GM12878 (cell line): ENCODE results near the gene HYAL4. TPM values are rescaled to one million over a fixed set of nuclear protein-coding genes. Genes with fewer than 3 reads are reported as not detected.

Experiments used
- ATAC-seq: fragments of 200-7000 bp; cut with Tn5 transposase; 3 replicates; pipeline ENCODE4 v1.9.1; 2020; ENCODE audit warnings: mild to moderate bottlenecking, moderate library complexity
- BruUV-seq: library from RNA; stranded (reverse); fragments of 400-500 nt; replicated peaks from 2 replicates; lab custom pipeline; 2021; lab: Mats Ljungman, UMichigan
- CTCF ChIA-PET: fragments of 300-600 bp; sonication (Branson Sonifier 250); formaldehyde crosslinking; extraction: SDS; loops from one replicate; lab custom pipeline; 2021; ENCODE audit warnings: inconsistent platforms; lab: Yijun Ruan, JAX
- POLR2A ChIA-PET: fragments of 350-600 bp; formaldehyde crosslinking; extraction: SDS; loops from one replicate; lab custom pipeline; 2021; ENCODE audit warnings: inconsistent platforms; lab: Charles Lee
- RAD21 ChIA-PET: fragments of 300-600 bp; sonication (Branson Sonifier 250); formaldehyde crosslinking; loops from one replicate; lab custom pipeline; 2023; ENCODE audit warnings: antibody characterized with exemption; ENCODE audit not compliant: unreplicated experiment; lab: Charles Lee
- SMC1A ChIA-PET: fragments of 300-600 bp; sonication (Branson Sonifier 250); formaldehyde crosslinking; loops from one replicate; lab custom pipeline; 2023; ENCODE audit not compliant: unreplicated experiment, uncharacterized antibody; lab: Charles Lee
- DNase-seq: peaks from one replicate; pipeline ENCODE4 v3.0.0-alpha.2; 2011; ENCODE audit warnings: low read depth, low spot score
- FAIRE-seq: peaks from 3 replicates; lab custom pipeline; 2011; peaks lifted over from hg19 to GRCh38; lab: Jason Lieb, UNC
- H2AFZ ChIP-seq: 2 replicates; pipeline ENCODE4 v1.6.0; 2011; ENCODE audit warnings: low read depth, low read length, control low read depth; ENCODE audit not compliant: control insufficient read depth
- H3K27ac ChIP-seq: 2 replicates; pipeline ENCODE4 v1.5.1; 2011; ENCODE audit warnings: control low read depth; ENCODE audit not compliant: control insufficient read depth, insufficient read depth
- H3K27me3 ChIP-seq, 2 experiments: replicated peaks in 1 of 2; 2 replicates each; pipeline versions ENCODE4 v1.6.0 to v1.6.1; 2011; ENCODE audit warnings: low read length in 1 of 2; ENCODE audit not compliant: control insufficient read depth in 2 of 2, insufficient read depth in 2 of 2
- H3K36me3 ChIP-seq, 2 experiments: 2 replicates each; pipeline ENCODE4 v1.5.1; 2011; ENCODE audit warnings: low read length in 1 of 2; ENCODE audit not compliant: control insufficient read depth in 2 of 2, insufficient read depth in 2 of 2
- H3K4me1 ChIP-seq: 2 replicates; pipeline ENCODE4 v1.6.1; 2011; ENCODE audit warnings: mild to moderate bottlenecking, low read length, moderate library complexity, mixed read lengths; ENCODE audit not compliant: control insufficient read depth, insufficient read depth
- H3K4me2 ChIP-seq: 2 replicates; pipeline ENCODE4 v1.6.0; 2011; ENCODE audit warnings: control low read depth; ENCODE audit not compliant: control insufficient read depth, insufficient read depth
- H3K4me3 ChIP-seq: fragments of 200-600 bp; sonication (generic); 2 replicates; pipeline ENCODE4 v1.5.1; 2016
- H3K79me2 ChIP-seq: 2 replicates; pipeline ENCODE4 v1.6.0; 2011; ENCODE audit warnings: low read length; ENCODE audit not compliant: control insufficient read depth, insufficient read depth
- H3K9ac ChIP-seq: 2 replicates; pipeline ENCODE4 v1.8.0; 2011; ENCODE audit warnings: low read length, control low read depth, mixed read lengths; ENCODE audit not compliant: control insufficient read depth, insufficient read depth
- H3K9me3 ChIP-seq: replicated peaks from 3 replicates; pipeline ENCODE4 v1.5.1; 2011; ENCODE audit warnings: mild to moderate bottlenecking, low read length; ENCODE audit not compliant: control insufficient read depth, insufficient read depth
- H4K20me1 ChIP-seq: 2 replicates; pipeline ENCODE4 v1.6.0; 2011; ENCODE audit not compliant: control insufficient read depth, insufficient read depth
- ATF2 ChIP-seq: IDR thresholded peaks from 2 replicates; pipeline ENCODE4 v1.6.1; 2012; ENCODE audit warnings: low read length, inconsistent platforms
- CUX1 ChIP-seq: IDR thresholded peaks from 2 replicates; pipeline ENCODE4 v1.6.1; 2012; ENCODE audit warnings: improper control_type of control experiment, low read depth, low read length; ENCODE audit not compliant: insufficient replicate concordance
- E2F4 ChIP-seq: IDR thresholded peaks from 2 replicates; pipeline ENCODE4 v1.6.1; 2012; ENCODE audit warnings: low read depth, low read length, improper control_type of control experiment
- HCFC1 ChIP-seq: fragments of 150-350 bp; IDR thresholded peaks from 2 replicates; pipeline ENCODE4 v1.6.1; 2014; ENCODE audit warnings: low read length
- IKZF1 ChIP-seq: fragments of 450-650 bp; conservative IDR thresholded peaks from 2 replicates; pipeline ENCODE4 v1.6.1; 2017; ENCODE audit warnings: antibody characterized with exemption, mild to moderate bottlenecking
- MXI1 ChIP-seq: fragments of 150-350 bp; IDR thresholded peaks from 2 replicates; pipeline ENCODE4 v1.6.1; 2011; ENCODE audit warnings: low read depth, mild to moderate bottlenecking, inconsistent platforms, low read length, improper control_type of control experiment
- PML ChIP-seq: IDR thresholded peaks from 2 replicates; pipeline ENCODE4 v1.6.1; 2012; ENCODE audit warnings: low read length, inconsistent platforms
- POU2F2 ChIP-seq: IDR thresholded peaks from 3 replicates; pipeline ENCODE4 v1.6.1; 2011; ENCODE audit warnings: low read depth, mild to moderate bottlenecking, low read length, borderline replicate concordance
- SMAD1 ChIP-seq: fragments of 450-650 bp; IDR thresholded peaks from 2 replicates; pipeline ENCODE4 v1.6.1; 2018; ENCODE audit warnings: mild to moderate bottlenecking, low read depth; ENCODE audit not compliant: partially characterized antibody
- SREBF2 ChIP-seq: IDR thresholded peaks from 2 replicates; pipeline ENCODE4 v1.6.1; 2012; ENCODE audit warnings: mild to moderate bottlenecking, low read length
- SRF ChIP-seq, 2 experiments: IDR thresholded peaks; 2 replicates each; pipeline ENCODE4 v1.6.1; 2011; ENCODE audit warnings: low read depth in 2 of 2, low read length in 2 of 2, mild to moderate bottlenecking in 1 of 2, moderate library complexity in 1 of 2
- STAT1 ChIP-seq: fragments of 450-650 bp; conservative IDR thresholded peaks from 2 replicates; pipeline ENCODE4 v1.6.1; 2014; ENCODE audit warnings: antibody characterized with exemption, mild to moderate bottlenecking
- TCF3 ChIP-seq: IDR thresholded peaks from 2 replicates; pipeline ENCODE4 v1.6.1; 2012; ENCODE audit warnings: low read depth, mild to moderate bottlenecking, low read length, borderline replicate concordance; ENCODE audit not compliant: insufficient read depth
- YY1 ChIP-seq: IDR thresholded peaks from 2 replicates; pipeline ENCODE4 v1.6.1; 2011; ENCODE audit warnings: low read depth, mild to moderate bottlenecking, low read length
- WGBS: methylation state at CpG from one replicate; pipeline ENCODE4 v1.1.6; 2016; ENCODE audit warnings: low lambda C conversion rate; ENCODE audit not compliant: insufficient replicate concordance, insufficient coverage; ENCODE audit errors: missing lambda C conversion rate; 5-methylcytosine and 5-hydroxymethylcytosine counted together
- in situ Hi-C: fragments of 300-500 bp; cut with MboI; formaldehyde crosslinking; loops from 9 replicates; pipeline ENCODE4 v1.14.3; 2018; ENCODE audit warnings: mixed read lengths
- intact Hi-C: fragments of 100-400 bp; cut with micrococcal nuclease; formaldehyde crosslinking; loops from one replicate; pipeline ENCODE4 v1.14.2; 2022; ENCODE audit not compliant: unreplicated experiment
- polyA plus RNA-seq, 11 experiments: library from polyadenylated mRNA; depleted of rRNA in 4 of 11; unstranded in 6 of 11; stranded (reverse) in 5 of 11; fragments of >200 nt; fragmentation: Nextera tagmentation in 4 of 11; fragmentation: Illumina TruSeq in 1 of 11; extraction: Ambion mirVana in 4 of 11; extraction: Trizol in 1 of 11; gene quantifications; 1 replicate in 1 of 11; 2 replicates in 10 of 11; pipeline versions ENCODE4 v1.2.1 to v1.2.3, GENCODE V29; 2011 to 2016; ENCODE audit warnings: inconsistent platforms in 2 of 11, missing spikeins in 2 of 11, low read depth in 1 of 11
- total RNA-seq, 4 experiments: library from RNA; depleted of rRNA in 3 of 4; stranded (reverse); fragments of >200 nt in 3 of 4; fragmentation: Illumina TruSeq in 1 of 4; extraction: Trizol in 1 of 4; gene quantifications; 2 replicates each; pipeline versions ENCODE4 v1.2.1 to v1.2.3, GENCODE V29; 2013 to 2021
- TF ChIP-seq, protein P1 (sequence below): fragments of 450-650 bp; IDR thresholded peaks from 2 replicates; pipeline ENCODE4 v1.6.1; 2018; ENCODE audit warnings: mild to moderate bottlenecking, low read depth, moderate library complexity; ENCODE audit not compliant: partially characterized antibody

The HYAL4 gene
- total and polyA plus RNA-seq, 10 of the 15 experiments (the other 5 are each of a cell fraction or from before 2014, with no cell fraction given): 0.14 to 0.88 (median 0.26) TPM; not detected in 1

DNA sequence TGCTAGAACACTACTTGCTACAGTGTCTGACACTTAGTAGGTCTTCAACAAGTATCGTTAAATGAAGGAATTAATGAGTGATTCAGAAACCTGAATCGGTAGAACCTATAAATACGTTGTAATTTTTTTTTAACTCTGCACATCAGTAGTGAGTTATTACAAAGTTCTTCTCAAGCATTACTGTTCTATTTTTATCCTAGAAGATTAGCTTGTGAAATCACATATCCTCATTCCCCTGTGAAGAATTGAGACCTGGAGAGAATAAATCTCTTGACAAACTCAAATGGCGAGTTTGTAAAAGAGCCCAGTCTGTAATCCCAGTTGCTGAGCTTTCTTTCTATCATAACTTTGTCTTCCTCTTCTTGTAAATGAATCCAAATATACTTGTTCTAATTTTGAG, 34.7 kb downstream of the HYAL4 start:
- Histone ChIP-seq H3K9me3 (no peaks in the 10 kb centered on the region), H3K79me2 (no peaks in the 10 kb centered on the region), H3K27me3 (no peaks in the 10 kb centered on the region), H4K20me1 (no peaks in the 10 kb centered on the region), H3K4me3 (no peak overlapping the region), H3K27ac (no peak overlapping the region), H3K4me2 (no peak overlapping the region), H2AFZ (no peak overlapping the region), H3K36me3 (no peaks in the 10 kb centered on the region), H3K4me1 (no peaks in the 10 kb centered on the region), H3K9ac (no peak overlapping the region)
- RAD21 ChIA-PET: no interaction called here
- in situ Hi-C loops: loop anchor here (10.0 kb wide), 1 partner anchor 385 kb away; no protein-coding TSS in a partner anchor
- no peak for ATAC-seq
- intact Hi-C loops: no loop called here
- POLR2A ChIA-PET: no interaction called here
- CTCF ChIA-PET: interaction anchor here (0.6 to 3.5 kb wide), 6 partner anchors 8 to 386 kb away, joined by 3 to 18 read pairs (median 4); no protein-coding TSS in a partner anchor
- SMC1A ChIA-PET: interaction anchor here (0.8 to 4.9 kb wide), 3 partner anchors 14 to 201 kb away, joined by 3 to 26 read pairs (median 3); no protein-coding TSS in a partner anchor
- BruUV-seq: no TSS peak
- 43% methylated on average over 4 of the region's 4 CpGs for WGBS
- no peak for FAIRE-seq
- DNase-seq: no peak
- TF ChIP-seq, protein P1, sequence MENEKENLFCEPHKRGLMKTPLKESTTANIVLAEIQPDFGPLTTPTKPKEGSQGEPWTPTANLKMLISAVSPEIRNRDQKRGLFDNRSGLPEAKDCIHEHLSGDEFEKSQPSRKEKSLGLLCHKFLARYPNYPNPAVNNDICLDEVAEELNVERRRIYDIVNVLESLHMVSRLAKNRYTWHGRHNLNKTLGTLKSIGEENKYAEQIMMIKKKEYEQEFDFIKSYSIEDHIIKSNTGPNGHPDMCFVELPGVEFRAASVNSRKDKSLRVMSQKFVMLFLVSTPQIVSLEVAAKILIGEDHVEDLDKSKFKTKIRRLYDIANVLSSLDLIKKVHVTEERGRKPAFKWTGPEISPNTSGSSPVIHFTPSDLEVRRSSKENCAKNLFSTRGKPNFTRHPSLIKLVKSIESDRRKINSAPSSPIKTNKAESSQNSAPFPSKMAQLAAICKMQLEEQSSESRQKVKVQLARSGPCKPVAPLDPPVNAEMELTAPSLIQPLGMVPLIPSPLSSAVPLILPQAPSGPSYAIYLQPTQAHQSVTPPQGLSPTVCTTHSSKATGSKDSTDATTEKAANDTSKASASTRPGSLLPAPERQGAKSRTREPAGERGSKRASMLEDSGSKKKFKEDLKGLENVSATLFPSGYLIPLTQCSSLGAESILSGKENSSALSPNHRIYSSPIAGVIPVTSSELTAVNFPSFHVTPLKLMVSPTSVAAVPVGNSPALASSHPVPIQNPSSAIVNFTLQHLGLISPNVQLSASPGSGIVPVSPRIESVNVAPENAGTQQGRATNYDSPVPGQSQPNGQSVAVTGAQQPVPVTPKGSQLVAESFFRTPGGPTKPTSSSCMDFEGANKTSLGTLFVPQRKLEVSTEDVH: no peak
- TF ChIP-seq YY1 (no peak), SRF (IDR thresholded peaks at IDR 0.05; ENCODE audit: low read depth in 2 of 2, low read length in 2 of 2) (no peak), STAT1 (no peak), ATF2 (no peak), MXI1 (no peak), POU2F2 (no peak), IKZF1 (no peak), HCFC1 (no peak), E2F4 (no peak), SMAD1 (no peak), PML (no peak), SREBF2 (no peak), TCF3 (no peak), CUX1 (no peak)
